ENCODE results near the gene WWOX.

The WWOX gene

GRCh38 chr16:78956859-78957258 lies 857.4 kb downstream of the WWOX start:
- H3K4me3 ChIP-seq (ENCODE audit: low read depth, low read length) = no peak overlapping the region
- no peak for DNase-seq (ENCODE audit: low read depth)
- TF ChIP-seq CTCF (IDR thresholded peaks at IDR 0.05; ENCODE audit: low read depth, low read length) (no peak), POLR2A (IDR thresholded peaks at IDR 0.05; ENCODE audit: extremely low read depth, insufficient read length) (no peak), MYC (IDR thresholded peaks at IDR 0.05; ENCODE audit: low read depth, low read length) (no peak)
- TF ChIP-seq, protein P1, sequence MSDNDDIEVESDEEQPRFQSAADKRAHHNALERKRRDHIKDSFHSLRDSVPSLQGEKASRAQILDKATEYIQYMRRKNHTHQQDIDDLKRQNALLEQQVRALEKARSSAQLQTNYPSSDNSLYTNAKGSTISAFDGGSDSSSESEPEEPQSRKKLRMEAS (IDR thresholded peaks at IDR 0.05; ENCODE audit: low read depth, low read length) = no peak

DNA sequence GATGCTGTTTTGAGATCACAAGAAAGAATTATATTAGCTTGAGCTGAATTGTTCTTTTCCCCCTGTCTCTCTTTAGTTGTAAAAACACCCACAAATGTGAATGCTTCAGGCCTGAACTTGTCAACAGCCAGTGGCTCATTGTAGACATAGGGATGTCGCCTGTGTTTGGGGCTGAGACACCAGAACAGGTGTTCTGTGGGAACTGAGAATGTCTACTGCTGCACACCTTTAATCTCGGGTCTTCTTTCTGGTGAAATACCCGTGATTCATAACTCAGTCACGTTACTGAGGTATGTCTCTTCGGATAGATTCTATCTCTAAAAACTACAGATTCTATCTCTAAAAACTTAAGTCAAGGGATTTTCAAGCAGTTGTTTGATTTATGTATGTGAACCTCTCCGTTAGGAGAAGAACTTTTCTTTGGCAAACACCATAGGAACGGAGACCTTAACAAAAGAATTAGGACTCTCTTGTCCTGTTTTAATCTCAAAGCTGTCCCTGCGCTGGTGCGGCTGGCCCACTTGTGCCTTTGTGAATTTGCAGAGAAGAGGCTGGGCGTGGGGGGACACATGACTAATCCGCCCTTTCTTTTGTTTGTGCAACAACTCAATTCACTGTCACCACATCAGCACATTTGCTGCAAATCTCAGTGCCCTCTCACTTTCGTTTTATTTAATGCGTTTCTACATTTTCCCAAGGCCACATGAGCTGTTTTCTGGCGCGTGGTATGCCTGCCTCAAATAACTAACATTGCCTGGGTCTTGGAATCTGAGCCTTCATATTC lies 858.1 kb downstream of the WWOX start:
- TF ChIP-seq, protein P1 (IDR thresholded peaks at IDR 0.05; ENCODE audit: low read depth, low read length) = no peak
- TF ChIP-seq MYC (IDR thresholded peaks at IDR 0.05; ENCODE audit: low read depth, low read length) (no peak), CTCF (IDR thresholded peaks at IDR 0.05; ENCODE audit: low read depth, low read length) (no peak), POLR2A (IDR thresholded peaks at IDR 0.05; ENCODE audit: extremely low read depth, insufficient read length) (no peak)

GRCh38 chr16:78961464-78961863 lies 862.0 kb downstream of the WWOX start:
- no peak overlapping the region for H3K4me3 ChIP-seq (ENCODE audit: low read depth, low read length)
- no peak for DNase-seq (ENCODE audit: low read depth)

More for the DNA sequence above, 858.1 kb downstream of the WWOX start:
- no peak for DNase-seq (ENCODE audit: low read depth)
- H3K4me3 ChIP-seq (ENCODE audit: low read depth, low read length) = no peak overlapping the region

DNA sequence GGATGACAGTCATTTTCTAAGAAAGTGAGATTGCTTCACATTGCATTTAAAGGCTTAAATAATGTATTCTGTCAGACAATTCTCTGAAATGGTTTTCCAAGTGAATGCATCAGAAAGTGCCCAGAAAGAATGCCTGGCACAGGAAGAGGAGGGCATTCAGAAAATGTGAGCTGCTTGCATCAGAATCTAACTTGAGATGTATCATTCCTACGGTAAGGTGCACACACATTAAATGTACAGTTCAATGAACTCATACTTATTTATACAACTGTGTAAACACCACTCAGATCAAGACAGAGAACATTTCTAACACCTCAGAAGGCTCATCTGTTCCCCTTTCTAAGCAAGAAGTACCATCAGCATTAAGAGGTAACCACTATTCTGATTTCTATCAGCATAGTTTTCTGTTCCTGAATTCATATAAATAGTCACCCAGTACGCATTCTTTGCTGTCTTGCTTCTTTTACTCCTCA lies 863.0 kb downstream of the WWOX start:
- DNase-seq (ENCODE audit: low read depth) = no peak
- no peak for TF ChIP-seq POLR2A (IDR thresholded peaks at IDR 0.05; ENCODE audit: extremely low read depth, insufficient read length)
- TF ChIP-seq CTCF (IDR thresholded peaks at IDR 0.05; ENCODE audit: low read depth, low read length) = no peak
- TF ChIP-seq, protein P1 (IDR thresholded peaks at IDR 0.05; ENCODE audit: low read depth, low read length) = no peak
- TF ChIP-seq MYC (IDR thresholded peaks at IDR 0.05; ENCODE audit: low read depth, low read length) = no peak
- H3K4me3 ChIP-seq (ENCODE audit: low read depth, low read length) = no peak overlapping the region

More at GRCh38 chr16:78961464-78961863, 862.0 kb downstream of the WWOX start:
- TF ChIP-seq POLR2A (IDR thresholded peaks at IDR 0.05; ENCODE audit: extremely low read depth, insufficient read length) (no peak), CTCF (IDR thresholded peaks at IDR 0.05; ENCODE audit: low read depth, low read length) (no peak), MYC (IDR thresholded peaks at IDR 0.05; ENCODE audit: low read depth, low read length) (no peak)
- TF ChIP-seq, protein P1 (IDR thresholded peaks at IDR 0.05; ENCODE audit: low read depth, low read length) = no peak

DNA sequence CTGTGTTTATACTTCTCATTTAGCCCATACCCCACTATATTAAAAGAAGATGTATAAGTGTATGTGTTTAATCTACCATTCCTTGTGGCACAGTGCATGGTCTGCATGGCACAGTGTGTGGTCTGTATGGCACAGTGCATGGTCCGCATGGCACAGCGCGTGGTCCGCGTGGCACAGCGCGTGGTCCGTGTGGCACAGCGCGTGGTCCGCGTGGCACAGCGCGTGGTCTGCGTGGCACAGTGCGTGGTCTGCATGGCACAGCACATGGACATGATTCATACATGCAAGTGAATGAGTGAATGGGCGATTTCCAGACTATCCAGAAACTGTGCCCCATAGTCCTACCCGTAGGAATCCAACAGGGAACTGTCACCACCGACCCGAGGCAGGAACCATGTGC lies 868.5 kb downstream of the WWOX start:
- no peak overlapping the region for H3K4me3 ChIP-seq (ENCODE audit: low read depth, low read length)
- TF ChIP-seq, protein P1 (IDR thresholded peaks at IDR 0.05; ENCODE audit: low read depth, low read length) = no peak
- TF ChIP-seq POLR2A (IDR thresholded peaks at IDR 0.05; ENCODE audit: extremely low read depth, insufficient read length) = no peak
- TF ChIP-seq MYC (IDR thresholded peaks at IDR 0.05; ENCODE audit: low read depth, low read length) = no peak
- TF ChIP-seq CTCF (IDR thresholded peaks at IDR 0.05; ENCODE audit: low read depth, low read length) = no peak
- DNase-seq (ENCODE audit: low read depth) = no peak

Data from NB4 (cell line).